Measurements from ENCODE around the gene RAB23. TPM values are rescaled to one million over a fixed set of nuclear protein-coding genes. Genes with fewer than 3 reads are reported as not detected.

The RAB23 gene
- total RNA-seq, 1 donor = 82.2 TPM

DNA sequence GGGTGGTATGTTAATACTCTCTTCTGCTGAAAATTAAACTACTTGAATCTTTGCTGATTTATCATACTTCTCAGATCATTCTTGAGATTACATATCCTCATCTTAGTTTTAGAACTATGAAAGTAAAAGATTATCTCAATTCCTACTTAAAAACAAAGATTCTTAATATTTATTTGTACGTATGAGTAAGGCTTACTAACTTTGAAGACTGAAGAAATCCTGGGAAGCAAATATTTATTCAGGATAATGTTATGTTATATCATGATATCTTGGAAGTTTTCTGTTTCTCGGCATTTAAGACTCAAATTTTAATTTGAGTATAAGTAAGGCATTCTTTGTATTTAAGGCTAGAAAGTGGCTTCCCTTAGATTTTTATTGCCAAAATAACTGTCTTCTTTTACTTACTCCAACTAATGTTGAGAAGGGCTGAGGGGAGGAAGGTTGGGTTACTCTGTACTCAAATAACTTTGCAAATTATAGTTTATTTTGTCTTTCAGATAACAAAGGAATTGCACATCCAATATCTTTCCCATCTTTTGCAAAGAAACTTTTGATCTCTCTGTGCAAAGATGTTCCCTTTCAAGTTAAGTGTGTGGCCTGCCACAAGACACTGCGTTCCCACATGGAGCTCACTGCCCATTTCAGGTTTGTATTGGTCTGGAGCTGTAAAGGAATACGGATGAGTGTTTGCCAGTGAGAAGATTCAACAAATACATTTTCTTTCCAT is 80.5 kb downstream of the RAB23 start:
- no peak for DNase-seq (ENCODE audit: insufficient read length, low spot score, missing footprints)
- Histone ChIP-seq H3K27ac (ENCODE audit: low read depth, low read length) (no peak overlapping the region), H3K9me3 (ENCODE audit: low read depth, low read length) (no peaks in the 10 kb centered on the region)

DNA sequence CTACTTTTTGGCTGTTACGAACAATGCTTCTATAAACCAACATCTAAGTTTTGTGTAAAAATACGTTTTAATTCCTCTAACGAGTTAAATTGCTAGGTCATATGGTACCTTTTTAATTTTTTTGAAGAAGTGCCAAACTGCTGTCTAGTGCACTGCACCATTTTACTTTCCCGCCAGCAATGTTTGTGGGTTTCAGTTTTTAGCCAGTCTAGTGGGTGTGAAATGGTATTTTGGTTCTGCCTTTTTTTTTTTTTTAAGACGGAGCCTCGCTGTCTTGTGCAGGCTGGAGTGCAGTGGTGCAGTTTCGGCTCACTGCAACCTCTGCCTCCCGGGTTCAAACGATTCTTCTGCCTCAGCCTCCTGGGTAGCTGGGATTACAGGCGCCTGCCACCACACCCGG is 84.1 kb downstream of the RAB23 start:
- Histone ChIP-seq H3K36me3 (ENCODE audit: insufficient read depth, low read length) (peaks cover 33% of the 10 kb centered on the region), H4K20me1 (ENCODE audit: insufficient read depth, low read length) (no peaks in the 10 kb centered on the region), H3K9me3 (ENCODE audit: low read depth, low read length) (no peaks in the 10 kb centered on the region), H3K79me2 (ENCODE audit: insufficient read depth, low read length) (peaks cover 7% of the 10 kb centered on the region), H3K4me1 (ENCODE audit: insufficient read depth, low read length) (no peaks in the 10 kb centered on the region), H3K27ac (ENCODE audit: low read depth, low read length) (no peak overlapping the region), H3K4me3 (ENCODE audit: insufficient read depth, low read length) (no peak overlapping the region), H2AFZ (ENCODE audit: low read length) (no peak overlapping the region), H3K27me3 (ENCODE audit: insufficient read depth, low read length) (no peaks in the 10 kb centered on the region), H3K4me2 (ENCODE audit: insufficient read depth, low read length) (no peak overlapping the region)
- no peak for DNase-seq (ENCODE audit: insufficient read length, low spot score, missing footprints)
- no peak for TF ChIP-seq CTCF (IDR thresholded peaks at IDR 0.05; ENCODE audit: extremely low read depth, low read depth, low read length)

More for the DNA sequence above, 80.5 kb downstream of the RAB23 start:
- Histone ChIP-seq H2AFZ (ENCODE audit: low read length) (no peak overlapping the region), H3K79me2 (ENCODE audit: insufficient read depth, low read length) (peaks cover 10% of the 10 kb centered on the region), H3K4me1 (ENCODE audit: insufficient read depth, low read length) (no peaks in the 10 kb centered on the region), H3K36me3 (ENCODE audit: insufficient read depth, low read length) (peaks cover 27% of the 10 kb centered on the region), H3K4me2 (ENCODE audit: insufficient read depth, low read length) (no peak overlapping the region), H3K4me3 (ENCODE audit: insufficient read depth, low read length) (no peak overlapping the region), H4K20me1 (ENCODE audit: insufficient read depth, low read length) (no peaks in the 10 kb centered on the region), H3K27me3 (ENCODE audit: insufficient read depth, low read length) (no peaks in the 10 kb centered on the region)
- no peak for TF ChIP-seq CTCF (IDR thresholded peaks at IDR 0.05; ENCODE audit: extremely low read depth, low read depth, low read length)

DNA sequence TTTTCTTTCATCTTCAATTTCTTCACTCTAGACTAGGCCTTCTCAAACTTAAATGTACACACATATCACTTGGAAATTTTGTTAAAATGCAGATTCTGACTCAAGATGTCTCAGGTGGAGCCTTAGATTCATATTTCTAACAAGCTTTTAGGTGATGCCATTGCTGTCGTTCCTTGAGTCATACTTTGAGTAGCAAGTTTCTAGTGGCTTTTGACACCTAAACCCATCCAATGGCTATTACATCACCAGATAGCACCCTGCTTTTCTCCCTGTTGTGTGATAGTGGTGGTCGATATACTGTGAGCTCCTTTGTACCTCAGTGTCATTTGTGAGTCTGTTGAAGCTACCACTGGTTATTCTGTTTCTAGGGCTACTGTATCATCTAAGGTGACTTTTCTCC is 84.8 kb downstream of the RAB23 start:
- Histone ChIP-seq H3K9me3 (ENCODE audit: low read depth, low read length) (no peaks in the 10 kb centered on the region), H3K79me2 (ENCODE audit: insufficient read depth, low read length) (peaks cover 7% of the 10 kb centered on the region)

More for the DNA sequence above, 84.8 kb downstream of the RAB23 start:
- Histone ChIP-seq H3K27ac (ENCODE audit: low read depth, low read length) (no peak overlapping the region), H3K4me1 (ENCODE audit: insufficient read depth, low read length) (no peaks in the 10 kb centered on the region), H3K36me3 (ENCODE audit: insufficient read depth, low read length) (peaks cover 31% of the 10 kb centered on the region), H4K20me1 (ENCODE audit: insufficient read depth, low read length) (no peaks in the 10 kb centered on the region), H3K27me3 (ENCODE audit: insufficient read depth, low read length) (no peaks in the 10 kb centered on the region), H2AFZ (ENCODE audit: low read length) (no peak overlapping the region), H3K4me2 (ENCODE audit: insufficient read depth, low read length) (no peak overlapping the region), H3K4me3 (ENCODE audit: insufficient read depth, low read length) (no peak overlapping the region)
- TF ChIP-seq CTCF (IDR thresholded peaks at IDR 0.05; ENCODE audit: extremely low read depth, low read depth, low read length) = no peak
- no peak for DNase-seq (ENCODE audit: insufficient read length, low spot score, missing footprints)

Other genes starting within 250 kb of the RAB23 start
- gene KIAA1586, start 175.6 kb downstream of the RAB23 start, total RNA-seq = 17.4 and 20.0 TPM in 2 replicates
- 65.1 TPM in 2 replicates for gene ZNF451, start 132.1 kb downstream of the RAB23 start, total RNA-seq
- 13.3 and 17.7 TPM in 2 replicates for gene BAG2, start 50.0 kb downstream of the RAB23 start, total RNA-seq
- gene PRIM2, start 95.3 kb upstream of the RAB23 start, total RNA-seq = 30.0 and 35.1 TPM in 2 replicates

Measured in osteoblast (primary cell).